Stimulated activated naive CD4-positive, alpha-beta T cell (primary cell): ENCODE results near the gene PABPC1L.
A peak's percentile ranks its signal among the peaks of the same experiment; 100 is the strongest.
"Not testable (repeated sequence)": the region's sequence is repeated elsewhere in the genome, so short reads cannot be mapped to it uniquely, and the experiment has no call there.

Source experiments
- DNase-seq, 6 experiments: peaks; one replicate each; lab custom pipeline; 2025; lab: John Stamatoyannopoulos, UW

Gene PABPC1L

DNA sequence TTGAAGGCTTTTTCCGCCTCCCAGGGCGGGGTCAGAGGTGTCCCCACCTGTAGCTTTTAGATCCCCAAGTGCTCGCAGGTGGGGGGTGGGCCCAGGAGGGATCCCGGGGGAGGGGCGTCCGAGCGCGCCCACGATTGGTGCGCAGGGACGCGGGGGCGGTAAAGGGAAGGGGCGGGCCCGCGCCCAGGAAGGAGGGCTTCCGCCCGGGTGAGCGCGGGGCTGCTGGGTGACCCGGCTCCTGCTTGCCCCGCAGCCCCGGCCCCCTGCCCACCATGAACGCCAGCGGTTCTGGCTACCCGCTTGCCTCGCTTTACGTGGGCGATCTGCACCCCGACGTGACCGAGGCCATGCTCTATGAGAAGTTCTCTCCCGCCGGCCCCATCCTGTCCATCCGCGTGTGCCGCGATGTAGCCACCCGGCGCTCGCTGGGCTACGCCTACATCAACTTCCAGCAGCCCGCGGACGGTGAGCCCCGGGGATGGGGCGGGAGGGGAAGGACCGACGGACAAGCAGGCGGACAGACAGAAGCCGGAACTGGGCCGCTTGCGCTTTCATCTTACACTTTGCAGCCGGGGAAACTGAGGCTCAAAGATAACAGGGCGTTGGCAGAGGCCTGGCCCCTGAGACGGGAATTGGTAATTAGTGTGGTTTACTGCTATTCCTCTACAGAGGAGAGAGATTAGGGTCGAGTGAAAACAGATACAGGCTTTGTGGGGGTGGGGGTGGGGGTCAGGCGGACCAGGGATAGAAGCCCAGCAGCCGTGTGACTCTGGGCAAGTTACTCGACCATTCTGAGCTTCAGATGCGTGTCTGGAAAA lies at the start of gene PABPC1L:
TSS of gene PABPC1L (plus strand) at position 189 of the 818 bp plus-strand sequence. CDS start at position 273, 84 bp downstream.
- DNase-seq, result peak; percentile 59 to 80 (median 72)

DNA sequence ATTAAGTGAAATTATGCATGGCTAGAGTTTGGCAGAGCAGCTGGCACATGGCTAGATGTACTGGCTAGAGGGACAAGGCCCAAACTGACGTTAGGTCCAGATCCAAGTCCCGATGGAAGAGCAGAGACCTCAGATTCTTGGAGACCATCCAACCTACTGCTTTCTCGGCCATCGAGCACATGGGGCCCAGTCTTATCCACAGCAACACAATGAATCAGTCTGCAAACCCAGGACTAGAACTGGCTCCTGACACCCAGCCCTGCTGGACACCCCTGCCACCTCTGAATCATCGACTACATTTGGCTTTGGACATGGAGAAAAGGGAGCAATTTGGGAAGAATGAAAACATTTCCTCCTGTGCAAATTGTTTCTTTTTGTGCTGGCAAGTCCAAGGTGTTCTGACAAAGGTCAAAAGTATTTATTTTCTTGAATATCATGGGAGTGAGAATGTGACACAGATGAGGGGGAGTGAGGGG lies 48.3 kb upstream of the PABPC1L start:
- no peak for DNase-seq

DNA sequence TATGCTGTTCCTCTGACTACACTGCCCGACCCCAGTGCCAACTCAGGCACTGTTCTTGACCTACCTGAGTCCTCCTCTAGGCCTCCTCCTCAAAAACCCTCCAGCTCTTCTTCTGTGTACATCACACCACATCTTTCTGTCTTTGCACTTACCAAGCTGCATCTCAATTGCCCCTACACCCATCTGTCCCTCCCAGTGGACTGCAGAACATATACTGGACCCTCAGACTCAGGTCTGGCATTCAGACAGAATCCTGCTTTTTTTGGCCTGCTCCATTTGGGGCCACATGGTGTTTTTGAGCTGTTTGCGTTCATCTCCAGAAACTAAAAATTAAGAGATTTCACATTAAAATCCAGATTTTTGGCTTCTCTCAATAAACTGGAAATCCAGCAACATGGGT lies 47.6 kb upstream of the PABPC1L start:
- no peak for DNase-seq

DNA sequence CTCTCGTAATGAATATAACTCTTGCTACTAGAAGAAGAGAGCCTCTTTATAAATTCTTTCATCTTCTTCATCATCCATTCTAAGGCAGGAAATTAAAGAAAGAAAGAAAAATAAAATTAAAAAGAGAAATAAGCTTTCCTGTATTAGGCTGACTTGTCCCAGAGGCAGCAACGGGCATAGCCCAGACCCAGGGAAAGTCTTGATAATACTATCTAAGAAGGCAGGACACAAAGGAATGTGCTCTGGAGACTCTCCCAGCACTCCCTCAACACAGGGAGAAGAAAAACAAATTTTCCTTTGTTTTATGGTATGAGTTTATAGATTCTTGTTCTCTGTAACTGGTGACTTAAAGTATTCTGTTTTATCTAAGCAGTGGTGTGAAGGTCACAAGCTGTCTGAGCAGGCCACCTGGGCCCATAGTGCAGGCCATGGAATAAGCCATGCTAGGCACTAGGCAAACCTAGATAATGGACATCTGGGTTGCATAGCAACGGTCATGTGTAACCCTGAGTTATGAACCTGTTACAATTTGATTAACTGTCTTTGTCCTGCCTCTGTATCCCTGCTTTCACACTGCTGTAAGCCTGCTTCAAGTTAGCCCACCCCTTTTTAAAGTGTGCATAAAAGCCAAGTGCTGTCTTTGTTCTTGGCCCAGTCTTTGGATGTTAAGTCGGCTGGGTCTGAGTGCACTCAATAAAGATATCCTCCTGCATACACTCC lies 46.3 kb upstream of the PABPC1L start:
- not testable (repeated sequence) for DNase-seq

DNA sequence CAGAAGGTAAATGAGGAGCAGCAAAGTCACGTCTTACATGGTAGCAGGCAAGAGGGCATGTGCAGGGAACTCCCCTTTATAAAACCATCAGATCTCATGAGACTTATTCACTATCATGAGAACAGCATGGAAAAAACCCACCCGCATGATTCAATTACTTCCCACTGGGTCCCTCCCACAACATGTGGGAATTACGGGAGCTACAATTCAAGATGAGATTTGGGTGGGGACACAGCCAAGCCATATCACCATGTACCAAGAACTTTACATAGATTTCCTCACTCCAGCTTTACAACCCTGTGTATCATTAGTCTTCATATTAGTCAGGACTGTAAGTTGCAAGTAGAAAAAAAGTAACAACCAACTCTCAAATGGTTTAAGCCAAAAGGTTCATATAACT lies 45.4 kb upstream of the PABPC1L start:
- DNase-seq, result not testable (repeated sequence)

DNA sequence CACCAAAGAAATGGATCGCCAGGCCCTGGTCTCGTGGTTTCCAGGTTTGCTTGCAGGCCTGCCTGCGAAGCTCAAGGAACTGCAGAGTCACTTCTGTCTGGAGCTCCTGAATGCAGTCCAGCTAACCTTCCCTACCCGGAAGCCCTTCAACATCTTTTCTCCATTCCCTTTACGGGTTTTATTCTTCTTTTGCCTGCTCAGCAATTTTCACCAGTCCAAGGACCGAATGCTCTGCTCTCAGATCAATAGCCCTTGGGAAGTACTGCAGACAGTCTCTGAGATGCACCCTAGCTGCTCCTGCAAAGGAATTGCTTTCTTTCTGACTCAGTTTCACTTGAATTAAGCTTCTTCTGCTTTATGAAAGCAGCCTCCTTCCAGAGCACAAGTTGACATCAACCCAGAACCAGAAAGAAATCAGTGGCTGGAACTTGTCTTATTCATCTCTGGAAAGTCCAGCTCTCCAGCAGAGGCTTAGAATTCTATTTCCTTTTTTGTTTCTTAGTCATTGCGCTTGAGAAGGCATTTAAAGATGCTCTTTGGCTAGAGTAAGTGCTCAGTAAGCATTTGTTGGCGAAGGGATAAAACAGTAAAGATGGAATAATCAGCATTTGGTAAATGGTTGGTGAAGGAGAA lies 43.0 kb upstream of the PABPC1L start:
- no peak for DNase-seq

DNA sequence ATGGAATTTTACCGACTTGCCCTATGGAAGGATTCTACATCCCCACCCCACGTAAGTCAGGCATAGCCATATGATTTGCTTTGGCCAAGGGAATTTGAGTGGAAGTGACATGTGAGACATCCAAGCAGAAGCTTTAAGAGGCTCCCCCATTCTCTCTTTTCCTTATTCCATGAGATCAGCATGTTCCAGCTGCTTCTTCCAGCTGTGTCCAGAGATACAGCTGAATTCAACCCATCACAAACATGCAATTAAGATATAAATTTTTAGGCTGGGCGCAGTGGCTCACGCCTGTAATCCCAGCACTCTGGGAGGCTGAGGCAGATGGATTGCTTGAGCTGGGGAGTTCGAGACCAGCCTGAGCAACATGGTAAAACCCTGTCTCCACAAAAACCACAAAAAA lies 40.4 kb upstream of the PABPC1L start:
- DNase-seq, result no peak

DNA sequence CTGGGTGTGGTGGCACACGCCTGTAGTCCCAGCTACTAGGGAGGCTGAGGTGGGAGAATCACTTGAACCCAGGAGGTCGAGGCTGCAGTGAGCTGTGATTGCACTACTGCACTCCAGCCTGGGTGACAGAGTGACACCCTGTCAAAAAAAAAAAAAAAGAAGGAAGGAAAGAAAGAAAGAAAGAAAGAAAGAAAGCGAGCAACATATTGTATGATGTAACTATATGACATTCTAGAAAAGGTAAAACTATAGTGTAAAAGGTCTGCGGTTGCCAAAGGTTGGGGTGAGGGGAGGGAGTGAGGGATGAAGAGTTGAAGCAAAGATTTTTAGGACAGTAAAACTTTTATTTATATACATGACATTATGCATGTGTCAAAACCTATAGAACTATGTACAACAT lies 27.5 kb upstream of the PABPC1L start:
- not testable (repeated sequence) for DNase-seq

DNA sequence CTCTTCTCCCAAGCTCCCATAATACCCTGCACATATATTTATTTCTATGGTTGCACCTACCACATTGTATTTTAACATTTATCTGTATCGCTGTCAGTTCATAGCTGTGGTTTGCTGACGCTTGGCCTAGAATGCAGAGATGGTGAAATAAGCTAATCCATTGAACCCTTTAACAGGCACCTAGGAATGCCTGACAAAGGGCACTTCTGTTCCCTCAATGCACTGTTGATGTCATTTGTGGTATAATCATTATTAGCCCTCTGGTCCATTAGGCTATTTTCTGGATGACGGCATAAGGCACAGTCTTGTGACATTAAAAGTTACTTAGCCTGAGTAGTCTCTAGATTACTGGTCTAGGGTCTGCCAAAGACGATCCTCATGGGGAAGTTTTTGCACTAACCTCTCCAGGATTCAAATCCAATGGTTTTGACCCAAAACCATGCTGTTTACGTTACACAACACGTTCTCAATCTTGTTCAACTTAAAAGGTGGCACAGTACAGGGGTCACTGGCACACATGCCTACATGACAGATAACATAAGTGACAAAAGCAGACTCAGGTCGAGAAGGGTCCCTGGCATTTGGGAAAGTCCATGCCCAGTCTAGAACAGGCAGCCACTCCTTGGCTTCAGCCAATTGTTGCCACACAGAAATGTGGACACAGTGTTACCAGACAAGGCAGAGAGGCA lies 26.5 kb upstream of the PABPC1L start:
- no peak for DNase-seq

DNA sequence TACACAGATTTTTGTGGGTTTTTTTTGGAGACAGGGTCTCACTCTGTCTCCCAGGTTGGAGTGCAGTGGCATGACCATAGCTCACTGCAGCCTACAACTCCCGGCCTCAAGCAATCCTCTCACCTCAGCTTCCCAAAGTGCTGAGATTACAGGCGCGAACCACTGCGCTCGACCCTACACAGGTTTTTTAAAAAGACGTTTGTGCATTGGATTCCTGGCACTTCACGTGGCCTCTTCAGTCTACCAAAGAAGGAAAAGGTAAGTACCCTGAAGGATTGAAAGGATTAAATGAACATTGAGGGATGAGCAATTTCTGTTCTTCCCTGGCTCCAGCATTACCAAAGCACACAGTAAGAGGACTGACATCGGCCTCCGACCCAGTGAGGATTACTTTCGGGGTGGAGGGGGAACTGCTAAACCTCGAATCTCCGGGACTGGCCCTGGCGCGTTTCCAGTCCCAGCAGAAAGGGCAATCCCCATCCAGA lies 24.9 kb upstream of the PABPC1L start:
- DNase-seq, result no peak

DNA sequence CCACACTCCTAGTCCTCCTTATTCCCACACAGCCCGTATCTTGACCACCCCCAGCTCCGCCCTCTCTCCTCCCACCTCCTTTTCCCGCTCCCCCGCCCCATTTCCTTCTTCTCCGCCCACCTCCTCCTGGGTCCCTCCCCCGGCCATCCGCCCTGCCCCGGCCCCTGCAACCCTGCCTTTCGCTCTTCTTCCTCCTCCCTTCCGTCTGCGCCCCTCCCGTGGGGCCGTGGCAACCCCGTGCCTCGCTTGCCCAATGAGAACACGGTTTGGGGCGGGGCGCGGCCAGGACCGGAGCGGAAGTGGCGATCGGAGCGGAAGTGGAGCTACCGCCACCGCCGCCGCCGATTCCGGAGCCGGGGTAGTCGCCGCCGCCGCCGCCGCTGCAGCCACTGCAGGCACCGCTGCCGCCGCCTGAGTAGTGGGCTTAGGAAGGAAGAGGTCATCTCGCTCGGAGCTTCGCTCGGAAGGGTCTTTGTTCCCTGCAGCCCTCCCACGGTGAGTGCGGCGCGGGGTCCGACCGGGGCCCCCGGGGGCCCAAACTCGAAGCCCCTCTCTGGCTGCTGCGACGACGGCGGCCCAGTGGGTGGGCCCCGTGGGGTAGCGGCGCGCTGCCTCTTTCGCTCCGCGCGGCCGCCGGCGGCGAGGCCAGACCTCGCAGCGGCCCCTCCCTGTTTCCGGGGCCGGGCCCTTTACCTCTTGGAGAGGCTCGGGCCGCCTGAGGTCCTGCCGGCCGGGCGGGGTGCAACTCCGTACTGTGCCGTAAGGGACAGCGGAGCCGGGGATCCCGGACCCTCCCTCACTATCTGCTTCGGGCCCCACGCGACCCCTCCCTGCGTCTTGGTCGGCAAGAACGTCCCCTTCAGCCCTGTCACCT lies 24.2 kb upstream of the PABPC1L start, which contains the start of gene YWHAB:
TSS of gene YWHAB (plus strand) at position 314 of the 874 bp plus-strand sequence. CDS start 15,829 bp downstream, outside the sequence.
- DNase-seq, result peak; percentile 91 to 95 (median 94)

DNA sequence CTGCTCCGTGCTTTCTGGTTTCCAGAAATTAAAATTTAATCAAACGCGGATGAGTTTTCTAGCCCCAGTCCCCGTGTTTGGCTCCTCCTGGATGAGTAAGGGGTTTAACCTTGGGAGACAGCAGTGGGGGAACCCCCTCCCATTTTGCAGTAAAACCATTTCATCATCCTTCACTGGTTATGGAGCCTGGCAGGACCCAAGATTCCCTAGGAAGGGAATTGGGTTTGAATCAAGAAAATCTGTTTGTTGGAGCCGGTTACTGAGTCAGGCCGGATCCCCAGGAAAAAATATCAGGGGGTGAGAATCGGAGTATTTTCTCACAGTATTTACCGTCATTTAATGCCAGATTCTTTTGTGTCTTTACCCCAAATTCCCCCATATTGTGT lies 23.6 kb upstream of the PABPC1L start:
- DNase-seq, result peak in 1 of 6 experiments; percentile 35

DNA sequence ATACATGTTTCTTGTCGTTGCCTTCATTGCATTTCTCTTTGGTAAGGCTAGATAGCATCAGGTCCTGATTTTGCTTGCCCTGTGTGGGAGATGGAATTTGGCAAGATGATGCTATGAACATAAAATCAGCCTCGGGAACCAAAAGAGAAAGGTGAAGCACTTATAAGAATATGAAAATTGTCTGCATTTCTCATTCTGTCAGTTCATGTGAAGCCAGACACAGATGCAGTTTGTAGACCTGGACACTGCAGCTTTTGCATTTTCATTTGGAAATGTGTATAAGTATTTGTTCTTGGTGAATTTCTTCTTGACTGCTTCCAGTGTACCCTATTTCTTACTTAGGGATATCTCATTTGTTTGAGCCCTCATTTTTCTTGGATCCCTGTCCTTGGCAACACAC lies 23.0 kb upstream of the PABPC1L start:
- DNase-seq, result no peak

DNA sequence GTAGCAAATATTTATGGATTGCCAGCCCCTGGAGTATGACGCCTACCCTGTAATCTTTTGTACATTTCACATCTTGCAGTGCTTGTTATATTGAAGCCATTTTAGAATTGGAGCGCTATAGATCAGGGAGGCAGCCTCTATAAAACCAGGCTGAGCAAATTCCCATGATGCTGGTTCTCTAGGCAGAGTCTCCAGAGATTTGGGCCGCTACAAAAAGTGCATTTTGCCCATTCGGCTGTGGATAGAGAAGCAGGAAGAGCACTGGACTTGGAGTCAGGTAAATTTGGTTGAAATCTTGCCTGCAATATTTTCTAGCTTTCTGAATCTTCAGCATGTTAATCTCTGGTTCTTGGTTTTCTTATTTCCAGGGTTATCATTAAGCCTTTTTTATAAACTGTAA lies 22.4 kb upstream of the PABPC1L start:
- DNase-seq, result no peak

DNA sequence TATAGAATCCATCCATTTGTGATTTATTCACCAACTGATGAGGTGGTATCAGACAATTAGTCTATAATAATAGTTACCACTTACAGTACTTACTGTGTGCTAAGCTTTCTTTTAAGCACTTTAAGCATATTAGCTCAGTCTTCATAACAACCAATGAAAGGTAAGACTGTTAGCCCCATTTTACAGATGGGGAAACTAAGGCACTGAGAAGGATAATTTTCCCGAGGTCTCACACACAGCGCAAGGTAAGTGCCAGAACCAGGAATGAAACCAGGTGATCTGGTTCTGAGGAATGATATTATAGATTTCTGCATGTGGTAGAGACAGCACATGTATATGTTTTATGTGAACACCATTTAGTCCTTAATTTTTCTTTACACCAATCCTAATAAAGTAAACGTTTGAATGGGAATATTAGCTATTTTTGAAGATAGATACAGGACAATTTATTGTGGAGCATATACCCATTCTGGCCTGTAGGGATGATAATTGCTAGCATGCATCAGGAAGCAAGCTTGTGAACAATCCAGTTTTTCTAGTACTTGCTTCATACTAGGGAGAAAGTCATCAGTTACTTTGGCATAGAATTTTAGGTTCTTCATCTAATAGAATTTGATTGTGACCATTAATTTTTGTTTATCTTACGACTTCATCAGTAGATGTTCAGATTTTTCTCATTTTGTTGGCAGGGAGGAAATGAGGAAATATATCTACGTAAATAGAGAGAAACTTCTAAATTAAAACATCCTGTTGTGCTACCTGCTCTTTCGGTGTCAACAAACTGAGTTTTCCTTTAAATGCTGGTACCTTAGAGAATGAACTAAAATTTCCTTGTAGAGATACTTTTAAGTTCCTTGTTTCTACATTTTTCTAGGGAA lies 21.4 kb upstream of the PABPC1L start:
- peak in 3 of 6 experiments; percentile 7 to 33 (median 10) for DNase-seq

DNA sequence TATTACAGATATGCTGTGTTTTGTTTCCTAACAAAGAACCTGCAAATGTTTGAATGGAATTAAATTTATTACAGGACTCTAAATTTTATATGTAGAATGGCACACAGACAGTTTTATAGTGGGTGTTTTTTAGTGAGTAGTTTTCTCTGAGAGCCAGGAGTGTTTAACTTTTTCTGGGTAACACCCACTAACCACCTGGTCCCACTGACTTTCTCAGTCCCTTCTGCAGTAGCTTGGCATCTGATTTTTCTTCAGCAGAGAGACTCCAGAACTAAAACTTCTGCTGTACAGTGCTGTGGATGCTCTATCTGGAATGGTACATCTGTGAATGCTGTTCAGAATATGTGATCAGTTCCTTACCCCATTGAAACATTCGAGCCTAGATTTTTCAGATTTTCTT lies 18.0 kb upstream of the PABPC1L start:
- no peak for DNase-seq

DNA sequence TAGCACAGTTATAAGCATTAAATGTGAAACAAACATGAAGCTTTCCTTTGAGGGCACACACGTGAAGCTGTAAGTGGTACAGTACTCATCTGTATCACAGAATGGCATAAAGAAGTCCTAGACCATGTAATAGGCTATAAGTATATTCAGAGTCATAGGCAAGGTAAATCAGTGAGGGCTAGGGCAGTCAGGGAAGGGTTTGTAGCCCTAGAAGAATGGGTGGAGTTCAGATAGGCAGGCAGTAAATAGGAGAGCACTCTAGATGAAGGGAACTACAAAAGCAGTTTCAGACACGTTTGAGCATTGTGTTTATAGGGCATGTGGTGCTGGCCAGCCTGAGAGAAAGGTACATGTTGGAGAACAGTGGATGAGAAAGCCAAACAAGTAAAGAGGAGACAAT lies 14.9 kb upstream of the PABPC1L start:
- no peak for DNase-seq

DNA sequence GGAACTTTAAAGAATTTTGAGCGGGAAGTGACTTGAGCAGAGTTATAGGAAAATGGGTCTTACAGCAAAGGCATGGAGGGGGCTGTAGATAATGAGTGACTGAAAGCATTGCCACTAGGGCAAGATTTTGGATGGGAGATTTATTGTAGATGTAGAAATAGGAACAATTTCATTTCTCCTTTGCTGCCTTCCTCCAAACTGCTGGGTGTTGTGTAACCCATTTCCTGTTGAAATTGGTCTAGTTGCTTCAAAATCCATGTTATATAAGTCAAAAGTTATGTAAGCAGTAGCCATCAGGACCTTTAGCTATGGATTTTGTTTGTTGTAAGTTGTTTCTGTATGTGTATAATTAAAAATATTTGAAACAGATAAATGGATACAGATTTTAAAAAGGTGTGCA lies 13.3 kb upstream of the PABPC1L start:
- peak in 1 of 6 experiments; percentile 15 for DNase-seq

DNA sequence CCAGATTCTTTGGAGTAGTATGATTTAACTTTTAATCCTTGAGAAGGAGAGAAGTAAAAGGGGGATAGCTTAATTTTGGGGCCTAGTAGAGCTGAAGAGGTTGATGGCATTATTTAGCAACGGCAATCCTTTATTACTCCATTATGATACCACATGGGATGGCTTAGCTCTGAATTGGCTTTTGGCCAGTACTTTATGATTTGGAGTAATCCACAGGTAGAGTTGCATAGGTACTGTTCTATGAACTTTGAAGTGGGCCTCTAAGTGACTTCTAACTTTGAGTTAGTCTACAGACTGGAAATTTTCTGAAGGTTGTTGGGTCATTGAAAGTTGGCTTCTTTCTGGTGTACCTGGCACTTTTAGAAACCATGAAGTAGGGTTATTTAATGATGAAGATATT lies 12.7 kb upstream of the PABPC1L start:
- no peak for DNase-seq
